Testis (tissue), 2 donors: Measurements from ENCODE around the gene TCEANC.

Experiments
- CTCF ChIP-seq, 3 experiments: fragments of 450-650 bp in 2 of 3; fragments of 200-600 bp in 1 of 3; sonication (generic) in 1 of 3; IDR thresholded peaks; one replicate each; pipeline ENCODE4 v1.5.1; 2016 to 2019; ENCODE audit warnings: antibody characterized with exemption in 3 of 3, mild to moderate bottlenecking in 2 of 3, moderate library complexity in 1 of 3
- POLR2A ChIP-seq: fragments of 450-650 bp; IDR thresholded peaks from one replicate; pipeline ENCODE4 v1.6.1; 2017; ENCODE audit warnings: antibody characterized with exemption, mild to moderate bottlenecking, moderate library complexity

- TF ChIP-seq CTCF (IDR thresholded peaks at IDR 0.05) (no peak), POLR2A (no peak)
Observed at GRCh38 chrX:13620207-13620606, 32.7 kb upstream of the TCEANC start.
